NCI-H2081 treated with DMSO at 0.1 percent for 48 hours (cell line): ENCODE measurements around the gene GTSE1.

Experiments used
- DNase-seq: peaks from one replicate; lab custom pipeline; 2025; lab: John Stamatoyannopoulos, UW

The GTSE1 gene

GRCh38 chr22:46275455-46276122 is 21.1 kb upstream of the GTSE1 start:
- DNase-seq = no peak

- DNase-seq = no peak
Observed at GRCh38 chr22:46276563-46276962, 20.1 kb upstream of the GTSE1 start.

GRCh38 chr22:46278656-46279645 is 17.7 kb upstream of the GTSE1 start:
- no peak for DNase-seq

- no peak for DNase-seq
Observed at GRCh38 chr22:46280063-46280817, 16.4 kb upstream of the GTSE1 start.

GRCh38 chr22:46280999-46281623 is 15.6 kb upstream of the GTSE1 start:
- DNase-seq = no peak

- no peak for DNase-seq
Observed at GRCh38 chr22:46281866-46282678, 14.6 kb upstream of the GTSE1 start.

- no peak for DNase-seq
Observed at GRCh38 chr22:46286006-46286405, 10.7 kb upstream of the GTSE1 start.

- DNase-seq = no peak
Observed at GRCh38 chr22:46286941-46287872, 9.5 kb upstream of the GTSE1 start.

- DNase-seq = no peak
Observed at GRCh38 chr22:46287873-46288751, 8.6 kb upstream of the GTSE1 start.

GRCh38 chr22:46288846-46289243 is 7.8 kb upstream of the GTSE1 start:
- DNase-seq = no peak

- DNase-seq = no peak
Observed at GRCh38 chr22:46289244-46289891, 7.3 kb upstream of the GTSE1 start.

GRCh38 chr22:46290121-46290842 is 6.4 kb upstream of the GTSE1 start:
- no peak for DNase-seq

GRCh38 chr22:46290843-46291785 is 5.6 kb upstream of the GTSE1 start:
- no peak for DNase-seq

GRCh38 chr22:46292173-46292572 is 4.5 kb upstream of the GTSE1 start:
- no peak for DNase-seq

GRCh38 chr22:46292732-46293131 is 3.9 kb upstream of the GTSE1 start:
- no peak for DNase-seq

GRCh38 chr22:46293577-46294260 is 3.0 kb upstream of the GTSE1 start:
- DNase-seq = no peak
